Neural cell (in vitro differentiated cells): Measurements from ENCODE around the gene THADA.

Experiments used
- CTCF ChIP-seq: fragments of 450-650 bp; IDR thresholded peaks from 2 replicates; pipeline ENCODE4 v1.5.1; 2014; ENCODE audit warnings: antibody characterized with exemption, mild to moderate bottlenecking, moderate library complexity; ENCODE audit not compliant: poor library complexity, severe bottlenecking
- EP300 ChIP-seq: fragments of 450-650 bp; conservative IDR thresholded peaks from 2 replicates; pipeline ENCODE4 v1.6.1; 2014; ENCODE audit warnings: antibody characterized with exemption, mild to moderate bottlenecking, moderate library complexity; ENCODE audit not compliant: poor library complexity, severe bottlenecking
- EZH2 ChIP-seq: fragments of 200-600, 300-800 bp; shearing (Covaris generic), sonication (generic); IDR thresholded peaks from 2 replicates; pipeline ENCODE4 v1.6.1; 2014; ENCODE audit warnings: antibody characterized with exemption, low read length, borderline replicate concordance, mild to moderate bottlenecking; ENCODE audit not compliant: insufficient read depth, poor library complexity, severe bottlenecking
- MXI1 ChIP-seq: fragments of 450-650 bp; conservative IDR thresholded peaks from 2 replicates; pipeline ENCODE4 v1.6.1; 2014; ENCODE audit warnings: antibody characterized with exemption, mild to moderate bottlenecking; ENCODE audit not compliant: poor library complexity, severe bottlenecking
- POLR2AphosphoS5 ChIP-seq: IDR thresholded peaks from 2 replicates; pipeline ENCODE4 v1.6.1; 2012
- RAD21 ChIP-seq: fragments of 450-650 bp; conservative IDR thresholded peaks from 2 replicates; pipeline ENCODE4 v1.6.1; 2014; ENCODE audit warnings: antibody characterized with exemption, mild to moderate bottlenecking, moderate library complexity
- SMC3 ChIP-seq: fragments of 450-650 bp; conservative IDR thresholded peaks from 2 replicates; pipeline ENCODE4 v1.6.1; 2014; ENCODE audit warnings: antibody characterized with exemption, mild to moderate bottlenecking, moderate library complexity; ENCODE audit not compliant: poor library complexity
- TAF1 ChIP-seq: IDR thresholded peaks from 2 replicates; pipeline ENCODE4 v1.6.1; 2012; ENCODE audit warnings: low read depth
- TF ChIP-seq, protein P1 (sequence below): IDR thresholded peaks from 2 replicates; pipeline ENCODE4 v1.6.1; 2012; ENCODE audit warnings: borderline replicate concordance

GRCh38 chr2:43526994-43527393, 68.8 kb downstream of the THADA start:
- TF ChIP-seq RAD21 (no peak), CTCF (no peak), EZH2 (no peak), EP300 (no peak), POLR2AphosphoS5 (no peak), TAF1 (no peak), MXI1 (no peak), SMC3 (no peak)
- TF ChIP-seq, protein P1, sequence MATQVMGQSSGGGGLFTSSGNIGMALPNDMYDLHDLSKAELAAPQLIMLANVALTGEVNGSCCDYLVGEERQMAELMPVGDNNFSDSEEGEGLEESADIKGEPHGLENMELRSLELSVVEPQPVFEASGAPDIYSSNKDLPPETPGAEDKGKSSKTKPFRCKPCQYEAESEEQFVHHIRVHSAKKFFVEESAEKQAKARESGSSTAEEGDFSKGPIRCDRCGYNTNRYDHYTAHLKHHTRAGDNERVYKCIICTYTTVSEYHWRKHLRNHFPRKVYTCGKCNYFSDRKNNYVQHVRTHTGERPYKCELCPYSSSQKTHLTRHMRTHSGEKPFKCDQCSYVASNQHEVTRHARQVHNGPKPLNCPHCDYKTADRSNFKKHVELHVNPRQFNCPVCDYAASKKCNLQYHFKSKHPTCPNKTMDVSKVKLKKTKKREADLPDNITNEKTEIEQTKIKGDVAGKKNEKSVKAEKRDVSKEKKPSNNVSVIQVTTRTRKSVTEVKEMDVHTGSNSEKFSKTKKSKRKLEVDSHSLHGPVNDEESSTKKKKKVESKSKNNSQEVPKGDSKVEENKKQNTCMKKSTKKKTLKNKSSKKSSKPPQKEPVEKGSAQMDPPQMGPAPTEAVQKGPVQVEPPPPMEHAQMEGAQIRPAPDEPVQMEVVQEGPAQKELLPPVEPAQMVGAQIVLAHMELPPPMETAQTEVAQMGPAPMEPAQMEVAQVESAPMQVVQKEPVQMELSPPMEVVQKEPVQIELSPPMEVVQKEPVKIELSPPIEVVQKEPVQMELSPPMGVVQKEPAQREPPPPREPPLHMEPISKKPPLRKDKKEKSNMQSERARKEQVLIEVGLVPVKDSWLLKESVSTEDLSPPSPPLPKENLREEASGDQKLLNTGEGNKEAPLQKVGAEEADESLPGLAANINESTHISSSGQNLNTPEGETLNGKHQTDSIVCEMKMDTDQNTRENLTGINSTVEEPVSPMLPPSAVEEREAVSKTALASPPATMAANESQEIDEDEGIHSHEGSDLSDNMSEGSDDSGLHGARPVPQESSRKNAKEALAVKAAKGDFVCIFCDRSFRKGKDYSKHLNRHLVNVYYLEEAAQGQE: no peak
